GM21825 (cell line): ENCODE measurements around the gene TAOK3.
"Not testable (repeated sequence)": the region's sequence is repeated elsewhere in the genome, so short reads cannot be mapped to it uniquely, and the experiment has no call there.

Experiments
- ATAC-seq: cut with Tn5 transposase; IDR thresholded peaks from one replicate; pipeline ENCODE4 v1.9.1; 2021; ENCODE audit warnings: mild to moderate bottlenecking, moderate library complexity; ENCODE audit not compliant: unreplicated experiment

TAOK3 gene

DNA sequence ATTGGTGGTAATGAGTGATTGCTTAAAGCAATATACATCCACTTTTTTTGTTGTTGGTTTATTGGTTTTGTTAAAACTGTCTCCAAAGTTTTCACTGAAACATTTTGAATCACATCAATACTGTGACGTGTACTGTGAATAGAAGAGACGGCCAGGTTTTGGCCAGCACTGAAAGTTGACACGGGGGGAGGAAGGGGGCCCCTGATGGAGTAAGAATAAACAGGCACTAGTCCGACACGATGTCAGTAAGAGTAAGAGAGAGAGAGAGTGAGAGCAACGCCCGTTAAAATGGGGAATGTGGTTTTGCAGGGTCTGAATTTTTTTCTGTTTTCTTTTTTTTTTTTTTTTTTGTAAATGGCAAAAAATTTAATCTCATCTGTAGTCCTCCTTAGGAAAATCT is 222.1 kb downstream of the TAOK3 start:
- ATAC-seq = no peak

- no peak for ATAC-seq
These were observed 224.4 kb downstream of the TAOK3 start for GRCh38 chr12:118148287-118148686.

DNA sequence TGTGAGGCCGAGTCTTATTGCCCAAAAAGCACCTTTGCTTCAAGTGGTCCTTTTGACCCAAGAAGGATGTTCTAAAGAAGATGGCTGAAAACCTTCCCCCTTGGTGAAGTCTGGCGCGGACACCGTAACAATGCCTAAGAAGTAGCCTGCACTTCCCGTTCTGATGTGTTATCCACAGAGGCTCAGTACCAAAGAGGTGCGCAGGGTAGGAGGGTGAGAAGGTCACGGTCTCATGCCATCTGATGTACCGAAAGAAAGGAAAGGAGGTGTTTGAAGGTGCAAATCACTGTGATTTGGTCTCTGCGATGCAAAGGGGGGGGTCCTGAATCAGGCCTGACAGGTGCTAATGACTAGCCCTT is 226.9 kb downstream of the TAOK3 start:
- ATAC-seq = no peak

- ATAC-seq = no peak
These were observed 227.5 kb downstream of the TAOK3 start for GRCh38 chr12:118145113-118145797.

GRCh38 chr12:118144499-118144898 is 228.2 kb downstream of the TAOK3 start:
- no peak for ATAC-seq

- ATAC-seq = no peak
These were observed 231.9 kb downstream of the TAOK3 start for GRCh38 chr12:118140825-118141224.

GRCh38 chr12:118137148-118137678 is 235.5 kb downstream of the TAOK3 start:
- no peak for ATAC-seq

DNA sequence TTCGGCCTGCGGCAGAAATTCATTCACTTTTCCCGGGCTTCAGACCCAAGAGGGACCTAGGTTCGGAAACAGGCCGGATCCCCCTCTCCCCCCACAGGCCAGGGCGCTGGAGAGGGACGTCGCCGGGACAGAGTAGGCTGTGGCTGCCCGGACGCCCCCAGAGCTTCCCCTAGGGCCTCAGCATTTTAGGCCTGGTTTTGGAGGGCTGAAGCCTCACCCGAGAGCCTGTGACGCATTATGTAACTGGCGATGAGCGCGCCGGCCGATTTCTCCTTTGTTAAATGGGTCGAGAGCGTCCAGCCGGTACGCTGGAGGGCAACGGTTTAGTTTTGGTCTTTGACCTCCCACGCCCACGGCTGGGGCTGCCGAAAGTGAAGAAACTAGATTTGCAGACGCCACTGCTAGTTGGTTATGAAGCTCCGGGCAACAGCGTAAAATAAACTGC is 236.1 kb downstream of the TAOK3 start:
- ATAC-seq = peak; percentile 22

DNA sequence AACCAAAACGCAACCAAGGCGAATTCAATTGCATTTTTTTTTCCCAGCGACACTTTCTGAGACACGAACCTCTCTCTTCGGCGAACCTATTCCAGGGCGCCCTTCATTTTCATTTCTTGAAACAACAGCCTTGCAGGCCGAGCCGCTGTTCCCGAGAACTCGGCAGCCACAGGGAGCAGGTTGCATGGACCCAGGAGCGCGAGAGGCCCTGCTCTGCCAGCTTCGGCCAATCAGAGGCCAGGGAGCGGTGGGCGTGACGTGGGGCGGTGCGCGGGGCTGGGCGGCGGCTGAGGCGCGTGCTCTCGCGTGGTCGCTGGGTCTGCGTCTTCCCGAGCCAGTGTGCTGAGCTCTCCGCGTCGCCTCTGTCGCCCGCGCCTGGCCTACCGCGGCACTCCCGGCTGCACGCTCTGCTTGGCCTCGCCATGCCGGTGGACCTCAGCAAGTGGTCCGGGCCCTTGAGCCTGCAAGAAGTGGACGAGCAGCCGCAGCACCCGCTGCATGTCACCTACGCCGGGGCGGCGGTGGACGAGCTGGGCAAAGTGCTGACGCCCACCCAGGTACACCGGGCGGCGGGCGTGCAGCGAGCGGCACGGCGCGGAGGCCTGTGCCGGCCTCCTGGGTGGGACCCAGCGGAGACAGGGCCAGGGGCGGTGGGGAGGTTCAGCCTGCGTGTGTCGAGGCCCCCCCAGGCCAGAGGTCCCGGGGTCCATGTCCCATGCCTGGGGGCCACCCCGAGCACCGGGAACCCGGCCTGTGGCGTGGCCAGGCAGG is 236.7 kb downstream of the TAOK3 start, which contains the start of gene PEBP1:
Gene PEBP1 (plus strand): TSS at position 337 of the 771 bp plus-strand sequence. CDS start 86 bp downstream, at position 423.
- peak; percentile 98 for ATAC-seq

DNA sequence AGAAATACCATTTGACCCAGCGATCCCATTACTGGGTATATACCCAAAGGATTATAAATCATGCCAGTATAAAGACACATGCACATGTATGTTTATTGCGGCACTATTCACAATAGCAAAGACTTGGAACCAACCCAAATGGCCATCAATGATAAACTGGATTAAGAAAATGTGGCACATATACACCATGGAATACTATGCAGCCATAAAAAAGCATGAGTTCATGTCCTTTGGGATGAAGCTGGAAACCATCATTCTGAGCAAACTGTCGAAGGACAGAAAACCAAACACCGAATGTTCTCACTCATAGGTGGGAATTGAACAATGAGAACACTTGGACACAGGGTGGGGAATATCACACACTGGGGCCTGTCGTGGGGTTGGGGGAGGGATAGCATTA is 243.3 kb downstream of the TAOK3 start:
- ATAC-seq = not testable (repeated sequence)

- no peak for ATAC-seq
These were observed 244.8 kb downstream of the TAOK3 start for GRCh38 chr12:118127867-118128266.

- no peak for ATAC-seq
These were observed 246.5 kb downstream of the TAOK3 start for GRCh38 chr12:118126119-118126757.

GRCh38 chr12:118125743-118126118 is 247.0 kb downstream of the TAOK3 start:
- ATAC-seq = no peak

- no peak for ATAC-seq
These were observed 248.3 kb downstream of the TAOK3 start for GRCh38 chr12:118124333-118124874.

DNA sequence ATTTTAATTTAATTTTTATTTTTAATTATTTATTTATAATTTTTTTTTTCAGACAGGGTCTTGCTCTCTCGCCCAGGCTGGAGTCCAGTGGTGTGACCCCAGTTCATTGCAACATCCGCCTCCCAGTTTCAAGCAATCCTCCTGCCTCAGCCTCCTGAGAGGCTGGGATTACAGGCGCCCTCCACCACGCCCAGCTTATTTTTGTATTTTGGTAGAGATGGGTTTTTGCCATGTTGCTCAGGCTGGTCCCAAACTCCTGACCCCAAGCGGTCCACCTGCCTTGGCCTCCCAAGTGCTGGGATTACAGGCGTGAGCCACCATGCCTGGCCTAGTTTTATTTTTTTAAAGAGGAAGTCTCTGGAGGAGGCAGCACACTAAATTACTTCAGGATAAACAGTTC is 250.4 kb downstream of the TAOK3 start:
- ATAC-seq = no peak

- peak; percentile 67 for ATAC-seq
These were observed 251.9 kb downstream of the TAOK3 start for GRCh38 chr12:118120579-118121363.

- ATAC-seq = no peak
These were observed 253.2 kb downstream of the TAOK3 start for GRCh38 chr12:118119449-118119879.

DNA sequence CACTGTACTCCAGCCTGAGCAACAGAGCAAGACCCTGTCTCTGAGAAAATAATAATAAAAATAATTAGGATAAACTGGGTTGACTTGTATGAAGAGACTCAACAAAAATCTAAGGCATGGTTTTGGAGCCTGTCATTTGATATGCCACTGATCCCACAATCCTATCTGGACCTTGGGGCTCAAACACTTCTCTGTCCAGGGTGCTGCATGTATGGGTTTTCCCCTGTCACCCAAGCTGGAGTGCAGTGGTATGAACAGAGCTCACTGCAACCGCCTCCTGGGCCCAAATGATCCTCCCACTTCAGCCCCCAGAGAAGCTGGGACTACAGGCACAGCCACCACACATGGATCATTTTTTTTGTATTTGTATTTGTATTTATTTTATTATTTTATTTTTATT is 263.6 kb downstream of the TAOK3 start:
- no peak for ATAC-seq

- no peak for ATAC-seq
These were observed 265.0 kb downstream of the TAOK3 start for GRCh38 chr12:118107694-118108093.

DNA sequence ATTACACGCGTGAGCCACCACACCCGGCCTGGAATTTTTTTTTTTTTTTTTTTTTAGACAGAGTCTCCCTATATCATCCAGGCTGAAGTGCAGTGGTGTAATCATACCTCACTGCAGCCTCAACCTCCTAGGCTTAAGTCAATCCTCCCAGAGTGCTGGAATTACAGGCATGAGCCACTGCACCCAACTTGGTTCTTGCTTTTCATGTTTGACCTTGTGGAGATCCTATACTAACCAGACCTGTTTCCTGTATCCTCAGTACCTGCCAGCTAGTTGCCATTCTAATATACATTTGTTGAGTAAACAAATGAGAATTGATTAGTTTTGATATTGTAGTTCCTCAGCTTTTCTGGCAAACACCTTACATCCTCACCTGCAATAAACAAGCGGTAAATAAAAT is 265.7 kb downstream of the TAOK3 start:
- no peak for ATAC-seq
